ENCODE measurements around the gene TUBGCP2. TPM values are rescaled to one million over a fixed set of nuclear protein-coding genes. Genes with fewer than 3 reads are reported as not detected.
A peak's percentile ranks its signal among the peaks of the same experiment; 100 is the strongest.

The TUBGCP2 gene
- total RNA-seq, 1 experiment from 2014 or later: 75.1 TPM

DNA sequence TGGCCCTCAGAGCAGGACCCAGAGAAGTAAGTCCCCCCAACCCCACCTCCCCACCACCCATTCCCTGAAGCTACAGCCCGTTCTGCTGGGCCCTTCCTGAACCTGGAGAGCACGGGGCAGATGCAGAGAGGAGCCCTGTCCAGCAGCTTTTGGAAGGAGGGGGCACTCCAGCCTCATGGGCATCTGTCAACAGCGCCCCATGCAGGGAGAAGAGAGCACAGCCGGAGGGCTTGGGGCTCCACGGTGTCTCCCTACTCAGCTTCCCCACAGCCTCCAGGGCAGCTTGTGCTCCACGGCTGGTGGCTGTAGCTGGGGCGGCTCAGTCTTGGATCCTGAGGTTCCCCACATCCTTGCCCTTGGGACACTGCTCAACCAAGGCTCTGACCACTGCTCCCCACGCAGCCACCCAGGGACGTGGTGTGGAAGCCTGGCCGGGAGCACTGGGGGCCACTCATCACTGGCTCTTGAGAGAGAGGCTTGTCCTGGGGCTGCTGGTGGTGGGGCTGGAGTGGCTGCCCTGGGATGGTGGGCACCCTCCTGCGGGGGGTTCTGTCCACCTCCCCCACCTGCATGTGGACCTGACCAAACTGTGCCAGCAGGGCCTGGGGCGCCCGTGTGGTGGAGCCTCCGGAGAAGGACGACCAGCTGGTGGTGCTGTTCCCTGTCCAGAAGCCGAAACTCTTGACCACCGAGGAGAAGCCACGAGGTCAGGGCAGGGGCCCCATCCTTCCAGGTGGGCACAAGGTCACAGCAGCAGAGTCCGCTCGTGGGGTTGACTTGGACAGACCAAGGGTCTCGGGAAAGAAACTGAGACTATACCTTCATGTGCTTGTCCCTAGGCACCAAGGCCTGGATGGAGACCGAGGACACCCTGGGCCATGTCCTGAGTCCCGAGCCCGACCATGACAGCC lies 43.0 kb upstream of the TUBGCP2 start:
- no TSS peak for BruUV-seq (replicated peaks)
- H3K36me3 ChIP-seq (ENCODE audit: insufficient read depth, low read length, poor library complexity, severe bottlenecking): no peaks in the 10 kb centered on the region
- H3K4me1 ChIP-seq (ENCODE audit: insufficient read depth, low read length, poor library complexity, severe bottlenecking): peaks cover 6% of the 10 kb centered on the region
- no peak overlapping the region for H3K27ac ChIP-seq (ENCODE audit: low read depth, low read length, poor library complexity, severe bottlenecking)
- no peaks in the 10 kb centered on the region for H3K9me3 ChIP-seq (ENCODE audit: low read depth, low read length, poor library complexity, severe bottlenecking)
- intact Hi-C loops (cut with micrococcal nuclease; ENCODE audit: unreplicated experiment): no loop called here
- no peak for DNase-seq (ENCODE audit: low spot score)
- no peak for TF ChIP-seq EZH2 (IDR thresholded peaks at IDR 0.05; ENCODE audit: borderline replicate concordance, low read depth, low read length, poor library complexity, severe bottlenecking)
- TF ChIP-seq, protein P1, sequence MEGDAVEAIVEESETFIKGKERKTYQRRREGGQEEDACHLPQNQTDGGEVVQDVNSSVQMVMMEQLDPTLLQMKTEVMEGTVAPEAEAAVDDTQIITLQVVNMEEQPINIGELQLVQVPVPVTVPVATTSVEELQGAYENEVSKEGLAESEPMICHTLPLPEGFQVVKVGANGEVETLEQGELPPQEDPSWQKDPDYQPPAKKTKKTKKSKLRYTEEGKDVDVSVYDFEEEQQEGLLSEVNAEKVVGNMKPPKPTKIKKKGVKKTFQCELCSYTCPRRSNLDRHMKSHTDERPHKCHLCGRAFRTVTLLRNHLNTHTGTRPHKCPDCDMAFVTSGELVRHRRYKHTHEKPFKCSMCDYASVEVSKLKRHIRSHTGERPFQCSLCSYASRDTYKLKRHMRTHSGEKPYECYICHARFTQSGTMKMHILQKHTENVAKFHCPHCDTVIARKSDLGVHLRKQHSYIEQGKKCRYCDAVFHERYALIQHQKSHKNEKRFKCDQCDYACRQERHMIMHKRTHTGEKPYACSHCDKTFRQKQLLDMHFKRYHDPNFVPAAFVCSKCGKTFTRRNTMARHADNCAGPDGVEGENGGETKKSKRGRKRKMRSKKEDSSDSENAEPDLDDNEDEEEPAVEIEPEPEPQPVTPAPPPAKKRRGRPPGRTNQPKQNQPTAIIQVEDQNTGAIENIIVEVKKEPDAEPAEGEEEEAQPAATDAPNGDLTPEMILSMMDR (conservative IDR thresholded peaks at IDR 0.05; ENCODE audit: low read depth, low read length): 0 out of 2 replicates have a peak, but pooled peaks have one; percentile 29
- no peaks in the 10 kb centered on the region for H3K27me3 ChIP-seq (replicated peaks; ENCODE audit: insufficient read depth, low read depth, low read length, poor library complexity)
- POLR2A ChIA-PET (ENCODE audit: low non-redundant PET): interaction anchor here (0.6 kb wide), 1 partner anchor 17 kb away, joined by 4 read pairs; no protein-coding TSS in a partner anchor
- CTCF ChIA-PET: interaction anchor here (1.2 kb wide), 1 partner anchor 22 kb away, joined by 6 read pairs; no protein-coding TSS in a partner anchor
- H3K4me3 ChIP-seq (ENCODE audit: low read depth, low read length, poor library complexity, severe bottlenecking): no peak overlapping the region

DNA sequence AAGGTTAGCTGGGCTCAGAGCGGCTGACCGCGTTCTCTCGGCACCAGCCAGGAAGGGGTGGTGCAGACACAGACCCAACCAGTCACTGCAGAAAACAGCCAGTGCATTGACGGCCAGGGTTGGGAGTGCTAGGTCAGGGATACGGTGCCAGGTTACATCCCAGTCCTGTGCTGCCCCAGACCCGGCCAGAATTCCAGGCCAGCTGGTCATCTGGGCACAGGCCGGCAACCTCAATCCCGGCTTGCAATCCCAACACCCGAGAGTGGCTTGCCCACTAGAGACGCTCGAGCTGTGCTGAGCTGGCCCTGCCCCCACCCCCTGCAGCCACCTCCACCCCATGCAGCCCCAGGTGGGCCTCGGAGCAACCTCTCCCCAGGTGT lies 42.3 kb upstream of the TUBGCP2 start:
- no peak overlapping the region for H3K27ac ChIP-seq (ENCODE audit: low read depth, low read length, poor library complexity, severe bottlenecking)
- no peaks in the 10 kb centered on the region for H3K36me3 ChIP-seq (ENCODE audit: insufficient read depth, low read length, poor library complexity, severe bottlenecking)
- DNase-seq (ENCODE audit: low spot score): no peak
- ChIA-PET CTCF (interaction anchor here (1.2 kb wide), 1 partner anchor 22 kb away, joined by 6 read pairs; no protein-coding TSS in a partner anchor), POLR2A (ENCODE audit: low non-redundant PET) (no interaction called here)
- no peaks in the 10 kb centered on the region for H3K9me3 ChIP-seq (ENCODE audit: low read depth, low read length, poor library complexity, severe bottlenecking)
- BruUV-seq (replicated peaks): no TSS peak
- intact Hi-C loops (cut with micrococcal nuclease; ENCODE audit: unreplicated experiment): no loop called here
- H3K4me1 ChIP-seq (ENCODE audit: insufficient read depth, low read length, poor library complexity, severe bottlenecking): peaks cover 6% of the 10 kb centered on the region
- H3K27me3 ChIP-seq (replicated peaks; ENCODE audit: insufficient read depth, low read depth, low read length, poor library complexity): no peaks in the 10 kb centered on the region
- no peak for TF ChIP-seq EZH2 (IDR thresholded peaks at IDR 0.05; ENCODE audit: borderline replicate concordance, low read depth, low read length, poor library complexity, severe bottlenecking)
- TF ChIP-seq, protein P1 (conservative IDR thresholded peaks at IDR 0.05; ENCODE audit: low read depth, low read length): no peak
- no peak overlapping the region for H3K4me3 ChIP-seq (ENCODE audit: low read depth, low read length, poor library complexity, severe bottlenecking)

DNA sequence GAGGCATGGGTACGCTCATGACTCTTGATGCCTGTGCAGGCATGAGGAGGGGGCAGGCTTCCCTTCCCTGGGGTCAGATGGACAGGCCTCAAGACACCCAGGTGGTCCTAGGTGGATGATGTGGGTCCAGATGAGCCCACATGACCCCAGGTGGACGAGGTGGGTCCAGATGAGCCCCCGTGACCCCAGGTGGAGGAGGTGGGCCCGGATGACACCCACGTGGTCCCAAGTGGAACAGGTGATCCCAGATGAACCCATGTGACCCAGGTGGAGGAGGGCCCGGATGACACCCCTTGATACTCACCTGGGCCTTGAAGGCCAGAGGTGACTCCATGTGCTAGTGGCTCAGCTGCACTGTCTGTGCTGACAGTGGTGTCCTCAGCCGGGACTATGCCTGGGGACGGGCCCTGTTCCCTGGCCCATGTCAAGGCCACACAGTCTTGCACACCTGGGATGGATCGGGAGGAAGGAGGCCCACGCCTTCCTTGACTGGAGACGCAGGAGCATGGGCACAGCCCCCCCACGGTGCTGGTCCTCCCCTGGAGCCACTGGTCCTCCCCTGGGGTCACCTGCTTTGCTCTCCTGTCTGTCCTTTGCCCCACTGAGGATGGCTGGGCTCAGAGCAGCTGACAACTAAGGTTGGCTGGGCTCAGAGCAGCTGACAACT lies 41.7 kb upstream of the TUBGCP2 start:
- no TSS peak for BruUV-seq (replicated peaks)
- intact Hi-C loops (cut with micrococcal nuclease; ENCODE audit: unreplicated experiment): no loop called here
- POLR2A ChIA-PET (ENCODE audit: low non-redundant PET): no interaction called here
- Histone ChIP-seq H3K4me3 (ENCODE audit: low read depth, low read length, poor library complexity, severe bottlenecking) (no peak overlapping the region), H3K27me3 (replicated peaks; ENCODE audit: insufficient read depth, low read depth, low read length, poor library complexity) (no peaks in the 10 kb centered on the region), H3K36me3 (ENCODE audit: insufficient read depth, low read length, poor library complexity, severe bottlenecking) (no peaks in the 10 kb centered on the region), H3K27ac (ENCODE audit: low read depth, low read length, poor library complexity, severe bottlenecking) (no peak overlapping the region), H3K4me1 (ENCODE audit: insufficient read depth, low read length, poor library complexity, severe bottlenecking) (peaks cover 6% of the 10 kb centered on the region), H3K9me3 (ENCODE audit: low read depth, low read length, poor library complexity, severe bottlenecking) (no peaks in the 10 kb centered on the region)
- CTCF ChIA-PET: interaction anchor here (1.2 kb wide), 1 partner anchor 21 kb away, joined by 6 read pairs; no protein-coding TSS in a partner anchor
- TF ChIP-seq EZH2 (IDR thresholded peaks at IDR 0.05; ENCODE audit: borderline replicate concordance, low read depth, low read length, poor library complexity, severe bottlenecking): no peak
- TF ChIP-seq, protein P1 (conservative IDR thresholded peaks at IDR 0.05; ENCODE audit: low read depth, low read length): no peak
- DNase-seq (ENCODE audit: low spot score): no peak

All from A673 (cell line).